PFSK-1 (cell line): ENCODE results near the gene HIKESHI.

ENCODE experiments used
- FOXP2 ChIP-seq: optimal IDR thresholded peaks from 2 replicates; pipeline ENCODE3; 2011; ENCODE audit warnings: borderline replicate concordance, control low read depth, inconsistent platforms; ENCODE audit not compliant: insufficient read depth; ENCODE audit errors: extremely low read length, extremely low read depth
- POLR2AphosphoS5 ChIP-seq: IDR thresholded peaks from 2 replicates; pipeline ENCODE4 v1.6.1; 2012; ENCODE audit warnings: low read depth, mild to moderate bottlenecking, control low read depth, low read length, moderate library complexity
- SIN3A ChIP-seq: IDR thresholded peaks from 2 replicates; pipeline ENCODE4 v1.6.1; 2012; ENCODE audit warnings: mild to moderate bottlenecking, low read length, moderate library complexity, borderline replicate concordance; ENCODE audit not compliant: insufficient read depth
- TAF1 ChIP-seq: IDR thresholded peaks from 2 replicates; pipeline ENCODE4 v1.6.1; 2012; ENCODE audit warnings: low read length, control low read depth, borderline replicate concordance; ENCODE audit not compliant: insufficient read depth
- TF ChIP-seq, protein P1 (sequence below), 2 experiments: IDR thresholded peaks; 2 replicates each; pipeline versions ENCODE4 v1.6.1 to v1.8.0; 2011 to 2012; ENCODE audit warnings: low read depth in 2 of 2, low read length in 2 of 2, control low read depth in 1 of 2, inconsistent platforms in 1 of 2, mild to moderate bottlenecking in 1 of 2, moderate library complexity in 1 of 2; ENCODE audit not compliant: insufficient read depth in 1 of 2

DNA sequence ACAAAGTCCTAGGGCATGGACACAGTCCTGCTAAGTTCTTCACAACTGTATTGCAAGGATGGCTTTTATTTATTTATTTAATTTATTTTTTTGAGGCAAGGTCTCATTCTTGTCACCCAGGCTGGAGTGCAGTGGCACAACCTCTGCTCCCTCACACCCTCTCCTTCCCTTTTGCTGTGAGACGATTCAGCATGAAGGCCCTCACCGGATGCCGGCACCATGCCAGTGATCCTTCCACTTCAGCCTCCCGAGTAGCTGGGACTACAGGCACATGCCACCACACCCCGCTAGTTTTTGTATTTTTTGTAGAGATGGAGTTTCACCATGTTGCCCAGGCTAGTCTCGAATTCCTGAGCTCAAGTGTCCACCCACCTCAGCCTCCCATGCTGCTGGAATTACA is 39.7 kb upstream of the HIKESHI start:
- TF ChIP-seq, protein P1, sequence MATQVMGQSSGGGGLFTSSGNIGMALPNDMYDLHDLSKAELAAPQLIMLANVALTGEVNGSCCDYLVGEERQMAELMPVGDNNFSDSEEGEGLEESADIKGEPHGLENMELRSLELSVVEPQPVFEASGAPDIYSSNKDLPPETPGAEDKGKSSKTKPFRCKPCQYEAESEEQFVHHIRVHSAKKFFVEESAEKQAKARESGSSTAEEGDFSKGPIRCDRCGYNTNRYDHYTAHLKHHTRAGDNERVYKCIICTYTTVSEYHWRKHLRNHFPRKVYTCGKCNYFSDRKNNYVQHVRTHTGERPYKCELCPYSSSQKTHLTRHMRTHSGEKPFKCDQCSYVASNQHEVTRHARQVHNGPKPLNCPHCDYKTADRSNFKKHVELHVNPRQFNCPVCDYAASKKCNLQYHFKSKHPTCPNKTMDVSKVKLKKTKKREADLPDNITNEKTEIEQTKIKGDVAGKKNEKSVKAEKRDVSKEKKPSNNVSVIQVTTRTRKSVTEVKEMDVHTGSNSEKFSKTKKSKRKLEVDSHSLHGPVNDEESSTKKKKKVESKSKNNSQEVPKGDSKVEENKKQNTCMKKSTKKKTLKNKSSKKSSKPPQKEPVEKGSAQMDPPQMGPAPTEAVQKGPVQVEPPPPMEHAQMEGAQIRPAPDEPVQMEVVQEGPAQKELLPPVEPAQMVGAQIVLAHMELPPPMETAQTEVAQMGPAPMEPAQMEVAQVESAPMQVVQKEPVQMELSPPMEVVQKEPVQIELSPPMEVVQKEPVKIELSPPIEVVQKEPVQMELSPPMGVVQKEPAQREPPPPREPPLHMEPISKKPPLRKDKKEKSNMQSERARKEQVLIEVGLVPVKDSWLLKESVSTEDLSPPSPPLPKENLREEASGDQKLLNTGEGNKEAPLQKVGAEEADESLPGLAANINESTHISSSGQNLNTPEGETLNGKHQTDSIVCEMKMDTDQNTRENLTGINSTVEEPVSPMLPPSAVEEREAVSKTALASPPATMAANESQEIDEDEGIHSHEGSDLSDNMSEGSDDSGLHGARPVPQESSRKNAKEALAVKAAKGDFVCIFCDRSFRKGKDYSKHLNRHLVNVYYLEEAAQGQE (IDR thresholded peaks at IDR 0.05; ENCODE audit: insufficient read depth in 1 of 2, low read depth in 2 of 2, low read length in 2 of 2): no peak
- TF ChIP-seq POLR2AphosphoS5 (no peak), SIN3A (no peak), TAF1 (no peak), FOXP2 (no peak)
